OCI-M2 (cell line): ENCODE measurements around the gene TTC28.

Experiments used
- DNase-seq: peaks from one replicate; lab custom pipeline; 2025; ENCODE audit not compliant: unreplicated experiment; lab: John Stamatoyannopoulos, UW

The TTC28 gene

GRCh38 chr22:28029201-28029948 is 650.3 kb downstream of the TTC28 start:
- no peak for DNase-seq

GRCh38 chr22:28027453-28028448 is 651.9 kb downstream of the TTC28 start:
- no peak for DNase-seq

- DNase-seq, result no peak
Observed at GRCh38 chr22:28025866-28026575, 653.6 kb downstream of the TTC28 start.

GRCh38 chr22:28025333-28025732 is 654.3 kb downstream of the TTC28 start:
- DNase-seq, result no peak

GRCh38 chr22:28024422-28024888 is 655.2 kb downstream of the TTC28 start:
- no peak for DNase-seq

- DNase-seq, result no peak
Observed at GRCh38 chr22:28023774-28024173, 655.9 kb downstream of the TTC28 start.

GRCh38 chr22:28023036-28023435 is 656.6 kb downstream of the TTC28 start:
- DNase-seq, result no peak

GRCh38 chr22:28021998-28022660 is 657.5 kb downstream of the TTC28 start:
- DNase-seq, result no peak

- DNase-seq, result no peak
Observed at GRCh38 chr22:28021116-28021997, 658.3 kb downstream of the TTC28 start.

- no peak for DNase-seq
Observed at GRCh38 chr22:28019881-28020861, 659.5 kb downstream of the TTC28 start.

- no peak for DNase-seq
Observed at GRCh38 chr22:28019360-28019759, 660.3 kb downstream of the TTC28 start.

GRCh38 chr22:28018461-28018927 is 661.1 kb downstream of the TTC28 start:
- DNase-seq, result no peak

- DNase-seq, result no peak
Observed at GRCh38 chr22:28017859-28018258, 661.8 kb downstream of the TTC28 start.

GRCh38 chr22:28017558-28017820 is 662.2 kb downstream of the TTC28 start:
- no peak for DNase-seq

- no peak for DNase-seq
Observed at GRCh38 chr22:28016781-28017557, 662.7 kb downstream of the TTC28 start.

- no peak for DNase-seq
Observed at GRCh38 chr22:28015676-28016601, 663.7 kb downstream of the TTC28 start.

GRCh38 chr22:28015046-28015425 is 664.6 kb downstream of the TTC28 start:
- DNase-seq, result no peak
